NK-92 (cell line): ENCODE data around the gene WFDC10B.
"Not testable (repeated sequence)": the region's sequence is repeated elsewhere in the genome, so short reads cannot be mapped to it uniquely, and the experiment has no call there.

Source experiments
- DNase-seq: peaks from one replicate; lab custom pipeline; 2025; ENCODE audit not compliant: unreplicated experiment; lab: John Stamatoyannopoulos, UW

WFDC10B gene

DNA sequence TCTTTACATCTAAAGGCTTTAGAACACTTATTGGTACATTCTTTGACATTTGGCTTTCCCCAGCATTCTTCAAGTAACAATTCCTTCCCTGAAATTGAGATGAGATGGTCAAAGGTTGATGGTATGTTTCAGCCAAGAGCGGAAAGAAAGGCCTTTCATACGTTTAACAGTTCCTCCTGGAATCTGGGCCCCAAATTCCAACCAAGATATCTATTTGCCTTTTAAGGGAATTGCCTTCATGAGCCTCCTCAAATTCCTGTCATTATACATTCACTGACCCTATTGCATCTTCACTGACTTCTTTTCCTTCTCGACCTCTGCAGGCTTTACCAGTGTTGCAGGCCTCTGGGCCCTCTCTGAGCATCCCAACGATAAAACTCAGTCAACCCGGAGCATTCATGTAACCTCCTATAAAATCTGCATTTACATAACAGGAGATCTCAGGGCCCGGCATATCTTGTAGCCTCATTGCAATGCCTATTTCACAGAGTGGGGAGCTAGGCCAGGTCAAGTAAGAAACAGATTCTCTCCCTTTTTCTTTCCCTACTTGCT lies 55.4 kb downstream of the WFDC10B start:
- no peak for DNase-seq

DNA sequence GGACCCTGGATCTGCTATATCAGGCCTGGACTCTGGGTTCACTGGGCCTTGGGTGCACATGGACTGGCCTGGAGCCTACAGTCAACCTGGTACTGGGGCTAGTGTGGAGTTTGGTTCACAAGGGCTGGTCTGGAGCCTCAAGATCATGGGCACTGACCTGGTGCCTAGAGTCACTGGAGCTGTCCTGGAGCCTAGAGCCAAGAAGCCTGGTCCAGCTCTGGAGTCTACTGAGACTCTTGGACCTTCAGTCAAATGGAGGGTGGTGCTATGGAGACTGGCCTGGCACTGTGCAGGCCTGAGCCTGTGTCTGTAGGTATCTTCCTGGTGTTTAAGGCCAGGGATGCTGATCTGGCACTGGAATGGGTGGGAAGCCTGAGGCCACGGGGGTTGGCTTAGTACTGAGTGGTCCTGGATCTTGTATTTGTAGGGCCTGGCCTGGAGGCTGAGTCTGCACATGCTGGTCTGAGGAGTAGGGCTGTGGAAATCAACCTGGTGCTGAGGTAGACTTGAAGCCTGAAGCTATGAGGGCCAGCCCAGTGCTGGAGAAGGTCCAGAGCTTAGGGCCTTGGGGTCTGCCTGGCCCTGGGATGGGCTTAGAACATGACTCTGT lies 57.3 kb downstream of the WFDC10B start:
- DNase-seq, result no peak

DNA sequence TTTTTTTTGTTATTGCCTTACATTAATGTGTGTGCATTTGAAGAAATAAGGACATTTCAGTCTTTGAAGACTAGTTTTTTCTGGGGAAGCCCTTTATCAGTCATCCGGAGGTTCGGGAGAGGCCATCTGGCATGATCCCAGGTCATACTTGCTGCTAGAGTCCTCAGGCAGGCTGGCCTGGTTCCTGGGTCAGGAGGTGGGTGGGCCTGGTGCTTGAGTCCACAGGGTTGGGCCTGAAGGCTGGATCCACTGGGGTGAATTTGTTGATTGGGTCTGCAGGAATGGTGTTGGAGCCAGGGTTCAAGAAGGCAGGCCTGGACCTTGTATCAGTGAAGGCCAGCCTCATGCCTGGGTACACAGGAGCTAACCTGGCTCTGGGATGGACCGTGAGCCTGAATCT lies 57.9 kb downstream of the WFDC10B start:
- no peak for DNase-seq

DNA sequence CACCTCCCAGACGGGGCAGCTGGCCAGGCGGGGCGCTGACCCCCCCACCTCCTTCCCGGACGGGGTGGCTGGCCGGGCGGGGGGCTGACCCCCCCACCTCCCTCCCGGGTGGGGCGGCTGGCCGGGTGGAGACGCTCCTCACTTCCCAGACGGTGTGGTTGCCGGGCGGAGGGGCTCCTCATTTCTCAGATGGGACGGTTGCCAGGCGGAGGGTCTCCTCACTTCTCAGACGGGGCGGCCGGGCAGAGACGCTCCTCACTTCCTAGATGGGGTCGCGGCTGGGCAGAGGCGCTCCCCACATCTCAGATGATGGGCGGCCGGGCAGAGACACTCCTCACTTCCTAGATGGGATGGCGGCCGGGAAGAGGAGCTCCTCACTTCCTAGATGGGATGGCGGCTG lies 59.0 kb downstream of the WFDC10B start:
- not testable (repeated sequence) for DNase-seq

DNA sequence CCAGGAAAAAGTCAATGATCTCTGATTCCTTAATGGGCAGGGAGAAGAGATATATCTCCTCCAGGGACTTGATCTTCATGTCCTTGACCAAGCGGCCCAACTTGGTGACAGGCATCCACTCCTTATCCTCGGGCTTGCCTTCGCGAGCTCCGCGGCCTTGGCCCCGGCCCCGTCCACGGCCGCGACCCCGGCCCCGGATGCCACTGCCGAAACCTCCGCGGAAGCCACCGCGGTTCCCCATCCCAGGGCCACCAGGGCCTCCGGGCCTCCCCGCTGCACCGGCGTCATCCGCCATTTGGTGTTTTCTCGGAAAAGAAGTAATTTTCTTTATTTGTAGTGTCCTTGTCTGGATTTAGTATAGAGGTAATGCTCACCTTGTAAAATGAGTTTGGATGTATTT lies 63.7 kb downstream of the WFDC10B start:
- not testable (repeated sequence) for DNase-seq

DNA sequence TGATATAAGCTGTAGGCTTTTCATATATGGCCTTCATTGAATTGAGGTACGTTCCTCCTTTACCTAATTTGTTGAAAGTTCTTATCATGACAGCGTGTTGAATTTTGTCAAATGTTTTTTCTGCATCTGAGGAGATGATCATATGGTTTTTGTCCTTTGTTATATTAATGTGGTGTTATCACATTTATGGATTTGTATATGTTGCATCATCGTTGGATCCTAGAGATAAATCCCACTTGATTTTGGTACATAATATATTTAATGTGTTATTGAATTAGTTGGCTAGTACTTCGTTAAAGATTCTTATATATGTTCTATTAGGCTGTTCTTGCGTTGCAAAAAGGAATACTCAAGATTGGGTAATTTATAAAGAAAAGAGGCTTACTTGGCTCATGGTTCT lies 65.1 kb downstream of the WFDC10B start:
- DNase-seq, result no peak

DNA sequence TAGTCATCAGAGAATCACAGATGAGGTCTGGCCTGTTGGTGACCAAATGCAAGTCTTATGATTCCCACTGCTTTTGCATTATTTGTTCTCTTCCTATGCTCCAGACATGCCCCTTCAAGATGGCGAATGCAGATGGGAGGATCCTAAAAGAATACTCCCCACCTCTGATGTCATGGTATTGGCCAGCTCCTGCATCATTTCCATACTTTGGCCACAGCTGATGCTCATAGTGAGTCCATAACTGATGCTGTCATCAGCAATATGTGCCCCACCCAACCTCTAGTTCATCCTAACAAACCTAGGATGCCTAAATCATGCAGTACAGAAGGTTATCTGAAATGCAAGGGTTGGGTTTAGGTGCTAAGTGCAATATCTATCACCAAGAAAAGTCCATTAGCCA lies 68.3 kb downstream of the WFDC10B start:
- DNase-seq, result no peak
